ENCODE results near the gene YAP1. TPM values are rescaled to one million over a fixed set of nuclear protein-coding genes. Genes with fewer than 3 reads are reported as not detected.

YAP1 gene
- total RNA-seq, 1 donor: 0.10 TPM

- H3K4me1 ChIP-seq (ENCODE audit: insufficient read depth, low read length): no peaks in the 10 kb centered on the region
- peaks cover 12% of the 10 kb centered on the region for H3K27me3 ChIP-seq (ENCODE audit: insufficient read depth, low read length)
- H3K4me3 ChIP-seq (ENCODE audit: low read length): no peak overlapping the region
- no peaks in the 10 kb centered on the region for H3K9me3 ChIP-seq (ENCODE audit: low read depth, low read length)
Measured at GRCh38 chr11:102225689-102226568, 115.7 kb downstream of the YAP1 start.

DNA sequence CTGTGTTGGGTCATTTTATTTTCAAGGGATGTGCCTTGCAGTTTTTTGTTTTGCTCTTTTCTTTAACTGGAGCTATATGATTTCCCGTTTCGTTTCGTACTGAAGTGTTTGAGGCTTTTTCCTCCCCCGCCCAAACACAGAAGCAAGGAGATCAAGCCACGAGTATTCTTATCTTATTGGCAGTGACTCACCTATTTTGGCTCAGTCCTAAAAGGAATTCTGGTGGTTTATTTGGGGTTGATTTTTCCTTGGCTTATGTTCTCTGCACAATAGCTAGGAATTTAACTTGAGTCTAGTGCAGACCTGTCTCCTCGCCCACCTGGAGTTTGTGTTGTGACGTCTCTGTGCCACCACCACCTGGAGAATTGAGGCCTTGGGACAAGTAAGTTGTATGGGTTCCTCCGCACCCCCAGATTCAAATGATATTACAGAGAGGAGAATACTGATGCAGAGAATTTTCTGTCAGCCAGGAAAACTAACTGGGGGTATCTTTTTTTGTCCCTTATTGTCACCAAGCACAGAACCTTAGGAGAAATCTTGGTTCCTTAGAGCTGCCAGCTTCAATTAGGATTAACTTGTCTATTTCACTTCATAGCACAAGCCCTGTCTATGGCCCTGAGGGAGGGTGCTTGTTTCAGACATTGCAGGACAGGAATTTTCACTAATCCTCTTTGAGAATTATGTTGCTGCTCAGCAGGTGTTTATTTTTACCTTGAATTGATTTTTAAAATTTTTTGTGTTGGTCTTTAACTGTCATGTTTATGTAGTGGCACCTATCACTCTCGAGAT, 116.6 kb downstream of the YAP1 start:
- Histone ChIP-seq H3K9me3 (ENCODE audit: low read depth, low read length) (no peaks in the 10 kb centered on the region), H3K27me3 (ENCODE audit: insufficient read depth, low read length) (peaks cover 14% of the 10 kb centered on the region), H3K4me1 (ENCODE audit: insufficient read depth, low read length) (no peaks in the 10 kb centered on the region), H3K4me3 (ENCODE audit: low read length) (no peak overlapping the region)

DNA sequence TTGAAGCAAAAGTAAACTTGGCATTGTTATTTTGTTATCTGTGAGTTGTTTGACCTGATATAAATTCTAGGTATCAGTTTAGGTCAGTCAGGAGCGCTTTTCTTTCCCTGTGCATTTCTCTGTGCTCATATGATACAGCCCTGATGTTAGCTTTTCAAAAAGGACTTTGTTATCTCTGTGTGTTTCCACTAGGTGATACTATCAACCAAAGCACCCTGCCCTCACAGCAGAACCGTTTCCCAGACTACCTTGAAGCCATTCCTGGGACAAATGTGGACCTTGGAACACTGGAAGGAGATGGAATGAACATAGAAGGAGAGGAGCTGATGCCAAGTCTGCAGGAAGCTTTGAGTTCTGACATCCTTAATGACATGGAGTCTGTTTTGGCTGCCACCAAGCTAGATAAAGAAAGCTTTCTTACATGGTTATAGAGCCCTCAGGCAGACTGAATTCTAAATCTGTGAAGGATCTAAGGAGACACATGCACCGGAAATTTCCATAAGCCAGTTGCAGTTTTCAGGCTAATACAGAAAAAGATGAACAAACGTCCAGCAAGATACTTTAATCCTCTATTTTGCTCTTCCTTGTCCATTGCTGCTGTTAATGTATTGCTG, 119.4 kb downstream of the YAP1 start:
- Histone ChIP-seq H3K27me3 (ENCODE audit: insufficient read depth, low read length) (peaks cover 14% of the 10 kb centered on the region), H3K4me3 (ENCODE audit: low read length) (no peak overlapping the region), H3K9me3 (ENCODE audit: low read depth, low read length) (no peaks in the 10 kb centered on the region), H3K4me1 (ENCODE audit: insufficient read depth, low read length) (no peaks in the 10 kb centered on the region)

GRCh38 chr11:102230186-102230585, 119.9 kb downstream of the YAP1 start:
- H3K4me1 ChIP-seq (ENCODE audit: insufficient read depth, low read length): no peaks in the 10 kb centered on the region
- no peaks in the 10 kb centered on the region for H3K9me3 ChIP-seq (ENCODE audit: low read depth, low read length)
- H3K27me3 ChIP-seq (ENCODE audit: insufficient read depth, low read length): peaks cover 14% of the 10 kb centered on the region
- no peak overlapping the region for H3K4me3 ChIP-seq (ENCODE audit: low read length)

GRCh38 chr11:102230911-102231310, 120.7 kb downstream of the YAP1 start:
- peaks cover 14% of the 10 kb centered on the region for H3K27me3 ChIP-seq (ENCODE audit: insufficient read depth, low read length)
- no peak overlapping the region for H3K4me3 ChIP-seq (ENCODE audit: low read length)
- no peaks in the 10 kb centered on the region for H3K4me1 ChIP-seq (ENCODE audit: insufficient read depth, low read length)
- no peaks in the 10 kb centered on the region for H3K9me3 ChIP-seq (ENCODE audit: low read depth, low read length)

DNA sequence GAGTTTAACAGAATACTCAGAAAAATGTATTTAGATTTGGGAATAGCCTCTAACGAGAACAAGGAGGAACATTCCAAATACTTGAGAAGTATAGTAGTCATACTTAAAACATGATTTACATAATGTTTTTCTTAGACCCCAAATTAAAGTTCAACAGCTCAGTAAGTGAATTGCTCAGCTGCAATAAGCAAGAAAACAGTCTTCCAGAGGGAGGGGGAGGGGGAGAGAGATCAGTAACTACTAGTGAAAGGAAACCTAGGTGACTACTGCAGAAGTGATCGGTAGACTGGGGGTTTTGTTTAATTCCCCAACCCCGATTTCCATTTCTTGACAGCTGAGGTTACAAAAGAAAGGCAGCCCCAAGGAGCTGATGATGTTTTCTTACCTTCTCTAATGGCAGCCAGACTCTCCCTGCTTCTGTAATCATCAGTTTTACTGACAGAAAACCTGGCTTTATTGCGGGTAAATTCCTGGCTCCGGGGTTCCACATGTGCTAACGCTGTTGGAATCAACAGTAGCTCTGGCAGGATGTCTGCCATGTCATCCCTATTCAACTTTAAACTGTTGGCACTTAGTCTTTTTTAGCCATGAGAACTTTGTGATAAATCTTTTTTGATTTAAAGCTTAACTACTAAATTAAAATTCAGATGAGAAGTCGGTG, 124.7 kb downstream of the YAP1 start:
- Histone ChIP-seq H3K9me3 (ENCODE audit: low read depth, low read length) (no peaks in the 10 kb centered on the region), H3K27me3 (ENCODE audit: insufficient read depth, low read length) (peaks cover 7% of the 10 kb centered on the region), H3K4me3 (ENCODE audit: low read length) (no peak overlapping the region), H3K4me1 (ENCODE audit: insufficient read depth, low read length) (no peaks in the 10 kb centered on the region)

DNA sequence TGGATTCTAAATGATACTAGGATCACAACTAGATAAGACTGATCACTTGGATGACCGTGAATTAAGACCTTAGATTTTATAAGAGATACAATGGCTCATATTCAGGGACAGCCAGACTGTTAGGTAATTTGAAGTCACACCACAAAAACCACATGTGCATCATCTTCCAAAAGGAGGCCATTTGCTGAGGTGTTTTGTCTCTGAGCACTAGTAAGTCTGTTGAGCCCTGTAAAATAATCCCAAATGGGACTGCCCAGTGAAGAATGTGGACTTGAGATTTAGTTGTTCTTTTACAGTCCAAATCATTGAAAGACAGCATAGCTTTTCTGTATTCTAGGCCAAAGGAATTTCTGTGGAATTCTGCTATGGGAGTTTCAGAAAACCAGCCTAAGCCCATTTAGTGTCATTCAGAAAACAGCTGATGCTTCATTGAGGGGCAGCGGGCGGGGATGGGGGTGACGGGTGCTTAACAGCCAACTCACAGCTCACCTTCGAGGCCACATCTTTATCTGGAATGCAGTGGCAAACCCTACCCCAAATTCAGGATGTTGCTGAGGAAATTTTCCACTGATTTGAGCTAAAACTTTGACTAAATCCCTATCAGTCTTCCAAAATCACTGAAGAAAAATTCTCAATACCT, 127.0 kb downstream of the YAP1 start:
- Histone ChIP-seq H3K9me3 (ENCODE audit: low read depth, low read length) (no peaks in the 10 kb centered on the region), H3K4me1 (ENCODE audit: insufficient read depth, low read length) (no peaks in the 10 kb centered on the region), H3K27me3 (ENCODE audit: insufficient read depth, low read length) (no peaks in the 10 kb centered on the region)

DNA sequence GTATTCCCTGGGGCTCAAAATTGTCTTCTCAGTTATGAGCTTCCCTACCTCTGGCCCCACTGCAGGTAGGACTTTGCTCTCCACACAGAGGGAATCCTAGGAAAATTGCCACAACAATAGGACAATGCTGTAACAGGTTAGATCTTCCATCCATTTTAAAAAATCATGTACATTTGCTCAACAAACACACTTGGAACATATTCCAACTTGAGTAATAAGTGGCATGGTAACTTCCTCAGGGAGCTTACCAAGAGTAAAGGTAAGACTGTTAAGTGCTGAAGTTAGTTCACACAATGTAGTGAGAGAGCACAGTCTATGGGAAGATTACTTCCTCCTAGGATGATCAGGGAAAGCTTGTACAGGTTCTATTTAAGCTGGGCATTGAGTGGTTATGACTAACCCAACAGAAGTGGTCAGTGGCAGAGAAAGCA, 128.2 kb downstream of the YAP1 start:
- H3K4me1 ChIP-seq (ENCODE audit: insufficient read depth, low read length): no peaks in the 10 kb centered on the region
- no peak overlapping the region for H3K4me3 ChIP-seq (ENCODE audit: low read length)
- no peaks in the 10 kb centered on the region for H3K27me3 ChIP-seq (ENCODE audit: insufficient read depth, low read length)

More for the DNA sequence above, 127.0 kb downstream of the YAP1 start:
- no peak overlapping the region for H3K4me3 ChIP-seq (ENCODE audit: low read length)

DNA sequence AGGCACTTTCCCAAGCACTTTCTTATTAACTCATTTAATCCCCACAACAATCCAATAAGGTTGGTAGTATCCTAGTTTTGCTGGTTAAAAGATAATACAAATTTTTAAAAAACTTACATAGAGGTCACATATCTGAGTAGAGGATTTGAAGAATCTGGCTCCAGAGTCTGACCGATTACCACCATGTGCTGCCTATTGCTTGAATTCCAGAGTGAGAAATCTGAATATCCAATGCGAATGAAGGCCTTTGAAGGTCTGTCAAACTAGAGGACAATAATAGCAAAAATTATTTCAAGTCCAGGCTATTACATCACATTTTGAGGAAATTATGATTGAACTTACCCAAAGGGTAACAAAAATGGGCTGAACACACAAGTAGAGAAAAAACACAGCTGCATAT, 129.2 kb downstream of the YAP1 start:
- Histone ChIP-seq H3K27me3 (ENCODE audit: insufficient read depth, low read length) (no peaks in the 10 kb centered on the region), H3K9me3 (ENCODE audit: low read depth, low read length) (no peaks in the 10 kb centered on the region), H3K4me1 (ENCODE audit: insufficient read depth, low read length) (no peaks in the 10 kb centered on the region)

More for the DNA sequence above, 128.2 kb downstream of the YAP1 start:
- no peaks in the 10 kb centered on the region for H3K9me3 ChIP-seq (ENCODE audit: low read depth, low read length)

DNA sequence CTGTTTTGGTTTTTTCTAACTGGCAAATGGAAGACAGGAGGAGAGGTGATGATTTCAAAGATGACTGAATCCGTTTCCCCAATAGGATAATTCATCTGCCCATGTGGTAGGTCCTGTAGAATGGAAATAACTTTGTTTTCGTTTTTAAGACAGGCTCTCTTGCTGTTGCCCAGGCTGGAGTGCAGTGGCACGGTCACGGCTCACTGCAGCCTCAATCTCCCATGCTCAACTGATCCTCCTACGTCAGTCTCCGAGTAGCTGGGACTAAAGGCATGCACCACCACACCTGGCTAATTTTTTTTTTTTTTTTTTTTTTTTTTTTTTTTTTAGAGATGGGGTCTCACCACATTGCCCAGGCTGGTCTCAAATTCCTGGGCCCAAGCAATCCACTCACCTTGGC, 129.7 kb downstream of the YAP1 start:
- no peaks in the 10 kb centered on the region for H3K9me3 ChIP-seq (ENCODE audit: low read depth, low read length)
- H3K4me3 ChIP-seq (ENCODE audit: low read length): no peak overlapping the region
- H3K27me3 ChIP-seq (ENCODE audit: insufficient read depth, low read length): no peaks in the 10 kb centered on the region
- no peaks in the 10 kb centered on the region for H3K4me1 ChIP-seq (ENCODE audit: insufficient read depth, low read length)

More for the DNA sequence above, 129.2 kb downstream of the YAP1 start:
- H3K4me3 ChIP-seq (ENCODE audit: low read length): no peak overlapping the region

DNA sequence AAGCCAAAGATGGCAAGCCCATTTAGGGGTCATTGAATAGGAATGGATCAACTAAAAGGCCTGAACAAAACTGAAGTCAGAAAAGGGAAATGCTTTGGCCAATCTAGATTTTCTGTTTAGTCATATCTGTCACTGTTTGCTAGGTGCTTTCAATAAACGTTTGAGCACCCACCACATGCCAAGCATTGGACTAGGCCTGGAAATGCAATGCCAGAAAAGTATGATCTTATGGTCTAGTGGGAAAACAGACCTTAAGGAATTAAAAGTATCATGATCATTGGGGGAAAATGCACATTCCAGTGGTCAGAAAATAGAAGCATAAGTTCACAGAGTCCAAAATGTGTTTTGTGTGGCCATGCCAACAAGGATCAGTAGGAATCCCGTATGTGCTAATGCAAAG, 130.3 kb downstream of the YAP1 start:
- no peaks in the 10 kb centered on the region for H3K9me3 ChIP-seq (ENCODE audit: low read depth, low read length)
- H3K4me1 ChIP-seq (ENCODE audit: insufficient read depth, low read length): no peaks in the 10 kb centered on the region
- H3K4me3 ChIP-seq (ENCODE audit: low read length): no peak overlapping the region
- no peaks in the 10 kb centered on the region for H3K27me3 ChIP-seq (ENCODE audit: insufficient read depth, low read length)

- H3K4me3 ChIP-seq (ENCODE audit: low read length): no peak overlapping the region
- no peaks in the 10 kb centered on the region for H3K27me3 ChIP-seq (ENCODE audit: insufficient read depth, low read length)
- no peaks in the 10 kb centered on the region for H3K9me3 ChIP-seq (ENCODE audit: low read depth, low read length)
- no peaks in the 10 kb centered on the region for H3K4me1 ChIP-seq (ENCODE audit: insufficient read depth, low read length)
Measured at GRCh38 chr11:102241026-102241425, 130.8 kb downstream of the YAP1 start.

GRCh38 chr11:102243399-102243884, 133.2 kb downstream of the YAP1 start:
- H3K27me3 ChIP-seq (ENCODE audit: insufficient read depth, low read length): no peaks in the 10 kb centered on the region
- no peaks in the 10 kb centered on the region for H3K9me3 ChIP-seq (ENCODE audit: low read depth, low read length)

GRCh38 chr11:102244681-102245409, 134.6 kb downstream of the YAP1 start:
- H3K27me3 ChIP-seq (ENCODE audit: insufficient read depth, low read length): no peaks in the 10 kb centered on the region
- no peak overlapping the region for H3K4me3 ChIP-seq (ENCODE audit: low read length)
- no peaks in the 10 kb centered on the region for H3K4me1 ChIP-seq (ENCODE audit: insufficient read depth, low read length)
- no peaks in the 10 kb centered on the region for H3K9me3 ChIP-seq (ENCODE audit: low read depth, low read length)

More at GRCh38 chr11:102243399-102243884, 133.2 kb downstream of the YAP1 start:
- no peaks in the 10 kb centered on the region for H3K4me1 ChIP-seq (ENCODE audit: insufficient read depth, low read length)
- no peak overlapping the region for H3K4me3 ChIP-seq (ENCODE audit: low read length)

Data from mononuclear cell (primary cell).